ENCODE measurements around the gene LTBP3.

LTBP3 gene

DNA sequence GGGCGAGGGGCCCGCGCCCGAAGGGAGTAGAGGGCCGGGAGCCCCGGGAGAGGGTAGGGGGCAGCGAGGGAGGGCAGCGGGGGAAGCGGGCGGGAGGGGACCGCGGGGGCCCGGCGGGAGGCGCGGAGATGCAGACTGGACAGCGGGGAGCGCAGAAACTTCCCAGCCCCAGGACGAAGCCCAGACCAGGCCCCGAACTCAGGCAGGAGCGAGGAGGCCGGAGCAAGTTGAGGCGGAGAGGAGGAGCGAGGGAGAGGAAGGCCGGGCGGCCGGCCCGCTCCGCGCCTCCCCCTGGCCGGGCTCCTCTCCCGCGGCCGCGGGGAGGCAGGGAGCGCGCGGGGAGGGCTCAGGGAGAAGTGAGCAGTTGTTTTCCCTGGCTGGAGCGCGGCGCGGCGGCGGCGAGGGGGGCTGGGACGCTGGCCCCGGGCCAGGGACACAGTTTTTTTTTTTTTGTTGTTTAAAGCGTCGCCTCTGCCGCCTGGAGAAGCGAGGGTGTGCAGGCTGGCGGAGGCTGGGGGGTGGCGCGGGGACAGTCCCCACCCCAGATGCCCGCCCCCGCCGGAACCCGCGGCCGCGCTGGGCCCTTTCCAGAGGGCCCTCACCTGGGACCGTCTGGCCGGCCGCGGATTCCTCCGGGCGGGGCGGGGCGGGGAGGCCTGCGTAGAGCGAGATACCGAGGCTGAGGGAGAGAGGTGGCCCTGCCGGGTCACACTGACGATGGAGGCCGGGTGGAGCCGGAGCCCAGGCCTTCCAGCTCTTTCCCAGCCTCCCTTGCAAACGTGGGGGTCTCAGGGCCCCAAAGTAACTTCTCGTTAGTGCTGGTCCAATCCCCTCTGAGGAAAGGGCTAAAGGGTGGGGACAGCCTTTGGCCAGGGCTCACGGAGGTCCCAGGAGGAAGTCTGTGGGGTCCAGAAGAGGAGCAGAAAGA lies at the start of gene LTBP3:
Gene LTBP3, minus strand, starts transcription at position 358 of the 928 bp plus-strand sequence. CDS start 400 bp downstream, outside the sequence.
- DNase-seq (ENCODE audit: low read depth in 2 of 2), result peak; percentile 79 to 92
- peak within 1 kb of the TSS; percentile 58 to 61 for H3K4me3 ChIP-seq (replicated peaks in 1 of 2; ENCODE audit: low read depth in 2 of 2, low read length in 2 of 2)
- TF ChIP-seq, protein P1, sequence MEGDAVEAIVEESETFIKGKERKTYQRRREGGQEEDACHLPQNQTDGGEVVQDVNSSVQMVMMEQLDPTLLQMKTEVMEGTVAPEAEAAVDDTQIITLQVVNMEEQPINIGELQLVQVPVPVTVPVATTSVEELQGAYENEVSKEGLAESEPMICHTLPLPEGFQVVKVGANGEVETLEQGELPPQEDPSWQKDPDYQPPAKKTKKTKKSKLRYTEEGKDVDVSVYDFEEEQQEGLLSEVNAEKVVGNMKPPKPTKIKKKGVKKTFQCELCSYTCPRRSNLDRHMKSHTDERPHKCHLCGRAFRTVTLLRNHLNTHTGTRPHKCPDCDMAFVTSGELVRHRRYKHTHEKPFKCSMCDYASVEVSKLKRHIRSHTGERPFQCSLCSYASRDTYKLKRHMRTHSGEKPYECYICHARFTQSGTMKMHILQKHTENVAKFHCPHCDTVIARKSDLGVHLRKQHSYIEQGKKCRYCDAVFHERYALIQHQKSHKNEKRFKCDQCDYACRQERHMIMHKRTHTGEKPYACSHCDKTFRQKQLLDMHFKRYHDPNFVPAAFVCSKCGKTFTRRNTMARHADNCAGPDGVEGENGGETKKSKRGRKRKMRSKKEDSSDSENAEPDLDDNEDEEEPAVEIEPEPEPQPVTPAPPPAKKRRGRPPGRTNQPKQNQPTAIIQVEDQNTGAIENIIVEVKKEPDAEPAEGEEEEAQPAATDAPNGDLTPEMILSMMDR (IDR thresholded peaks at IDR 0.05; ENCODE audit: low read depth, low read length), result no peak

DNA sequence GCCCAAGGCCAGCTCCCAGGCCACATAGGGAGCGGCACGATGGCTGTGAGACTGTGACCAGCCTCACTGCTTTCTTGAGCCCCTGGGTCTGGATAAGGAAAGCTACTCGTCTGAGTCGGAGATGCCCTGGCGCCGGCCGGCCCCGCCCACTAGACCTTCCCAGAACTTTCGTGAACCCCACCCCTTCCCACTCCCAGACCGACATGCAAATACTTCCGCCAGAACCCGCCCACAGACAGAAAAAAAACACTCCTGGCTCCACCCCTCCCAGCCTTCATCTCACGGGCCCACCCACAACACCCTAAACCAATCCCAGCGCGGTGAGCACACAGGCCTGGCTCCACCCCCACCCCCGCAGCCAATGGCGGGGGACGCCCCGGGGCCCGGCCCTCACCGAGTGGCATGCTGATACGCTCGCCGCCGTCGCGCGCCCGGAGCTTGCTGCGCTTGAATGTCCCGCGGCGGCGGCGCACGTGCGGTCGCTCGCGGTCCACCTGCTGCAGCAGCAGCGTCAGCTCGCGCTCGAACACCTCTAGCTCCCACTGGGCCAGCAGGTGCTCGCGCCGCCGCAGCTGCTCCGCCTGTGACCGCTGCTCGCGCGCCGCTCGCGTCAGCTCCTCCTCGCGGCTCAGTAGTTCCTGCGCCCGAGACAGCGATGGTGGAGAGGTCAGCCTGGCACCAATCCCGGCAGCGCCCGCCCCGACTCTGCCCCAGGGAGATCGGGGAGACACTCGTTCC lies 48.9 kb upstream of the LTBP3 start:
- TF ChIP-seq, protein P1 (IDR thresholded peaks at IDR 0.05; ENCODE audit: low read depth, low read length), result no peak
- peak; percentile 91 to 98 for DNase-seq (ENCODE audit: low read depth in 2 of 2)
- H3K4me3 ChIP-seq (replicated peaks in 1 of 2; ENCODE audit: low read depth in 2 of 2, low read length in 2 of 2), result peak overlapping the region in 1 of 2 donors; percentile 14

DNA sequence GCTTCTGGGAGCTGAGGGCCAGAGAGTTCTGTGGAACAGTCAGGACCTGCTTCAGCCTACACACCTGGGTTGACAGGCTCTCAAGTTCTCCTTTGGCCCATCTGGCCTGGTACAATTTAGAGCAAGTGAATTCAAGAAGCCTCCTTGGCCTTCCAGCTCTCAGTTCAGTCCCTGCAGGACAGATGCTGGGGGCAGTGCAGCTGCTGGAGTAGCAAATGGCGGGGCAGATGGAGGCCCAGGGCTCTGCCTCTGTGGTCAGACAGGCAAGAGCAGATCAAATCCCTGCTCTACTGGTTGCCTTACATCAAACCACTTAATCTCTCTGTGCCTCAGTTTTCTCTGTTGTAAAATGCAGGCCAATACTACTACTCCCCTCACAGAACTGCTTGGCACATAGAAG lies 46.1 kb upstream of the LTBP3 start:
- no peak overlapping the region for H3K4me3 ChIP-seq (replicated peaks in 1 of 2; ENCODE audit: low read depth in 2 of 2, low read length in 2 of 2)
- TF ChIP-seq, protein P1 (IDR thresholded peaks at IDR 0.05; ENCODE audit: low read depth, low read length), result no peak
- DNase-seq (ENCODE audit: low read depth in 2 of 2), result no peak

DNA sequence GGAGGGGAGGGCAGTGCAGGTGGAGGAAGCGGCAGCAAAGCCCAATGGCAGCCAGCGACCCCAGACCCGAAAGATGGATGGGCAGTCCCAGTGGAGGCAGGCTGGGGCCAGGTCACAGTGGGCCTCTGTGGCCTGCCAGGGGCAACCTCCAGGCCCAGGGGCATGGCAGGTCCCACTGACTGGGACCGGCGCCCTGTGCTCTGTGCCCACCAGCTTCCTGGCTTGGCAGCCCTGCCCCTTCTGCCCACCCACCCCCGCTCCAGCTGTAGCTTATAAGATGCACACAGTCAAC lies 41.7 kb upstream of the LTBP3 start:
- DNase-seq (ENCODE audit: low read depth in 2 of 2), result no peak
- no peak overlapping the region for H3K4me3 ChIP-seq (replicated peaks in 1 of 2; ENCODE audit: low read depth in 2 of 2, low read length in 2 of 2)
- TF ChIP-seq, protein P1 (IDR thresholded peaks at IDR 0.05; ENCODE audit: low read depth, low read length), result no peak

DNA sequence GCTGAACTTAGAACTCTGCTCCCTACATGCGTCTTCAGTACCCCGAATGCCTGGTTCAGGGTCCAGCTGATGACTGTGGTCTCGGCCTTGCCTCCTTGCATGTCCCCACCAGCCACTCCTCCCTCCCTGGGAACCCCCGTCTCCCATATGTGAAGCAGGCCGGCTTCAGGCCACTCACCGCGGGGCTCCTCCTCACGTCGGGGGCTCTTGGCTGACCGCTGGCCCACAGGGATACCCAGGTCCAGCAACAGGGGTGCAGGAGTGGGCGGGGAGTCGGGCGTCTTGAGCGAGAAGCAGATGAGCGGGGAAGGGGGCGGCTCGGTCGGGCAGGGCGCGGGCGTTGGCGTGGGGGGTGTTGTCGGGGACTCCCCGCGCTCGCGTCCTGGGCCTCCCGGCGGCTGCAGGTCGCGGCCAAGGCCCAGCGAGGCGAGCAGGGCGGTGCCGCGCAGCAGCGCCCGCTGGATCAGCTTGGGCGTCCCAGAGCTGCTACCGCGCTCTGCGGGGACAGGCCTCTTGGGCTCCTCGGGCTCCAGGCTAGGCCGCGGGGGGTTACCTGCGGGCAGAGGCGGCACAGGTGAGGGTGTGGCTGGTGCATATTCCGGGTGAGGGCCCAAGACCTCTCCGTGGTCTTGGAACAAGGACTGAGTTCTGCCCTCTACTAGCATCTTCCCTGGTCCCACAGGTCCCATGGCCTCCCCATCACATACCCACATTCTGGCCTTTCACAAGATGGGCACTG lies 41.2 kb upstream of the LTBP3 start:
- TF ChIP-seq, protein P1 (IDR thresholded peaks at IDR 0.05; ENCODE audit: low read depth, low read length), result no peak
- no peak overlapping the region for H3K4me3 ChIP-seq (replicated peaks in 1 of 2; ENCODE audit: low read depth in 2 of 2, low read length in 2 of 2)
- DNase-seq (ENCODE audit: low read depth in 2 of 2), result no peak

DNA sequence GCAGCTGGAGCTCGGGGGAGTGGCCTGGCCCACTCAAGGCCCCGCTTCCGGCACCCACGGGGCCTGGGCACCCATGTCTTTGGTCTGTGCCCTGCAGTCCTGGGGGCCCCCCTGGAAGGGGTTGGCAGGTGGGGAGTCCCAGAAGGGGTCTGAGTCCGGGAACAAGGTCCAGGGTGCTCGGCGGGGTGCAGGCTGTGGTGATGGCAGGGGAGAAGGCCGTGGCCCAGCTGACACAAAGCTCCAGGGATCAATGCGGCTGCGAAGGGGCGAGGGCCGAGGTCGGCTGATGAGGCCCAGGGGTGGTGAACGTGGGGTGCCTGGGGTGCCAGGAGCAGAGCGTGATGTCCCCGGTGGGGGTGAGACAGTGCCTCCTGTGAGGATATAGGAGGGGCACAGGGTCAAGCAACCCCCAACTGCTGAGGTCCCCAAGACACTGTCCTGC lies 40.1 kb upstream of the LTBP3 start:
- H3K4me3 ChIP-seq (replicated peaks in 1 of 2; ENCODE audit: low read depth in 2 of 2, low read length in 2 of 2), result no peak overlapping the region
- DNase-seq (ENCODE audit: low read depth in 2 of 2), result no peak
- TF ChIP-seq, protein P1 (IDR thresholded peaks at IDR 0.05; ENCODE audit: low read depth, low read length), result no peak

Measured in cardiac fibroblast (primary cell).